Measurements from ENCODE around the gene KITLG. TPM values are rescaled to one million over a fixed set of nuclear protein-coding genes. Genes with fewer than 3 reads are reported as not detected.

KITLG gene
- total RNA-seq, 2 donors from 2014 or later: 32.8 to 37.1 TPM

GRCh38 chr12:88529531-88530488, 50.5 kb downstream of the KITLG start:
- TF ChIP-seq CTCF (IDR thresholded peaks at IDR 0.05): no peak
- H3K9me3 ChIP-seq: no peaks in the 10 kb centered on the region
- peaks cover 3% of the 10 kb centered on the region for H3K36me3 ChIP-seq
- no peak overlapping the region for H3K27ac ChIP-seq
- no peak overlapping the region for H3K4me3 ChIP-seq
- H3K27me3 ChIP-seq: no peaks in the 10 kb centered on the region
- DNase-seq: peak; percentile 33
- no peaks in the 10 kb centered on the region for H3K4me1 ChIP-seq
- no peak overlapping the region for H3K9ac ChIP-seq (ENCODE audit: low read depth in 2 of 2, low read length in 2 of 2)
- intact Hi-C loops (cut with DNase I): no loop called here

DNA sequence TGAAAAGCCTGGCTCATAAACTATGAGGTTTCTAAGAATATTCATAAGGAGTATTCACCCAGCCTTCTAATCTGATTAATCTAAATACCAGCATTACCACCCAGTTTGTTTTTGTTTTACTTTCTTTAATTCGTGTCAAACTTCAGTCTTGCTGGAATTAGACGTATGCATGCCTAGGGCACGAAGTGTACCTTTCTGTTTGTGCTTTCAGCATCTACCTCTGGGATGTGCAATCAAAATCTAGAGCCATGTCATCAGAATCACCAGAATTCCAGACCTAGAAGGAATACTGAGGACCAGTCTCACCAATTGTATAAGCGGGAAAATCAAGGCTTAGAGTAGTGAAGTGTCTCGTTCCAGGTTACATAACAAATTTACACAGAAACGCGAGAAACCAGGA, 57.3 kb downstream of the KITLG start:
- intact Hi-C loops (cut with DNase I): no loop called here
- TF ChIP-seq CTCF (IDR thresholded peaks at IDR 0.05): no peak
- no peaks in the 10 kb centered on the region for H3K9me3 ChIP-seq
- no peaks in the 10 kb centered on the region for H3K4me1 ChIP-seq
- no peaks in the 10 kb centered on the region for H3K27me3 ChIP-seq
- no peak overlapping the region for H3K27ac ChIP-seq
- H3K36me3 ChIP-seq: no peaks in the 10 kb centered on the region
- no peak for DNase-seq
- no peak overlapping the region for H3K4me3 ChIP-seq
- H3K9ac ChIP-seq (ENCODE audit: low read depth in 2 of 2, low read length in 2 of 2): no peak overlapping the region

- Histone ChIP-seq H3K4me3 (no peak overlapping the region), H3K27ac (no peak overlapping the region)
These were observed 59.8 kb downstream of the KITLG start for GRCh38 chr12:88520436-88520820.

DNA sequence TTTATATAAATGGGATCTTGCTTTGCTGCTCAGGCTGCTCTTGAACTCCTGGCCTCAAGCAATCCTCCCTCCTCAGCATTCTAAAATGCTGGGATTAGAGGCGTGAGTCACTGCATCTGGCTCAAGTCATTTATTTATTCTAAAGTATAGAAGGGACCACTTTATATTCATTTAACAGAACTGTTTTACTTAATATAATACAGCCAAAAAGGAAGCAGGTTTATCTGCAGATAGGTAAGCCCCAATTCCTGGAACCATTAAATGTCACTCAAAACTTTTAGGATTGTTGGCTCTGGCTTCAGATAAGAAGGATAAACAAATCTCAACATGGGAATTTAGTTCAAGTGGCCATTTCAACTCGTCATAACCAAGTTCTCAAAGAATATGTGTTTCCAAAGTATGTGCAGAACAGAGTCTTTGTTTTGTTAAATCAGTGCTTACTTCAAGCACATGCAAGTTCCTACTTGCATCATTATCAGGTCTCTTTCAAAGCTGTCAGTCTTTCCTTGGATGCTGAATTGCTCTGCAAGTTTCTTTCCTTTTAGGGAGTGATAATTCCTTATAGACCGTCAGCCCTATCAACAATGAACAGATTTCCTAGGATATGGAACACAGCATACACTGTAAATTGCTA, 60.4 kb downstream of the KITLG start:
- no peak overlapping the region for H3K27ac ChIP-seq
- no peaks in the 10 kb centered on the region for H3K27me3 ChIP-seq
- intact Hi-C loops (cut with DNase I): no loop called here
- H3K4me3 ChIP-seq: no peak overlapping the region
- no peak for DNase-seq
- no peaks in the 10 kb centered on the region for H3K4me1 ChIP-seq
- no peaks in the 10 kb centered on the region for H3K36me3 ChIP-seq
- H3K9ac ChIP-seq (ENCODE audit: low read depth in 2 of 2, low read length in 2 of 2): no peak overlapping the region
- no peaks in the 10 kb centered on the region for H3K9me3 ChIP-seq
- TF ChIP-seq CTCF (IDR thresholded peaks at IDR 0.05): no peak

More at GRCh38 chr12:88520436-88520820, 59.8 kb downstream of the KITLG start:
- Histone ChIP-seq H3K9me3 (no peaks in the 10 kb centered on the region), H3K4me1 (no peaks in the 10 kb centered on the region), H3K36me3 (no peaks in the 10 kb centered on the region), H3K27me3 (no peaks in the 10 kb centered on the region), H3K9ac (ENCODE audit: low read depth in 2 of 2, low read length in 2 of 2) (no peak overlapping the region)
- DNase-seq: no peak
- intact Hi-C loops (cut with DNase I): no loop called here
- TF ChIP-seq CTCF (IDR thresholded peaks at IDR 0.05): no peak

DNA sequence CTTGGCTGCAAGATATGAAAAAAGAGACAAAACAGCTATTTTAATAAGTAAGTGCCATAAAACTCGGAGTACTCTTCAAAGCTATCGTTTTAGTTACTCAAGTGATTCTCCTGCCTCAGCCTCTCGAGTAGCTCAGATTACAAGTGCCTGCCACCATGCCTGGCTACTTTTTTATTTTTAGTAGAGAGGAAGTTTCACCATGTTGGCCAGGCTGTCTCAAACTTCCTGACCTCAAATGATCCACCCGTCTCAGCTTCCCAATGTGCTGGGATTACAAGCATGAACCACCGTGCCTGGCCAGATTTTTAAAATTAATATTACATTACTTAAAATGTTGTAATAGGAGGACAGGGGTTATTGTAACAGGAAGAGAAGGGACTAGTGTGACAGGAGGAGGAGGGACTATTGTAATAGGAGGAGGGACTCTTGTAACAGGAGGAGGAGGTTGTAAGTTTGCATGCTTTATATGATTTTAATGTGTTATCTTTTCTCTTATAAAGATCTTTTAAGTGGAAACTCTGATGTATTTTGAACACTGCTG, 61.3 kb downstream of the KITLG start:
- intact Hi-C loops (cut with DNase I): no loop called here
- H3K36me3 ChIP-seq: no peaks in the 10 kb centered on the region
- no peaks in the 10 kb centered on the region for H3K4me1 ChIP-seq
- TF ChIP-seq CTCF (IDR thresholded peaks at IDR 0.05): no peak
- H3K4me3 ChIP-seq: no peak overlapping the region
- H3K27ac ChIP-seq: no peak overlapping the region
- H3K27me3 ChIP-seq: no peaks in the 10 kb centered on the region
- no peak overlapping the region for H3K9ac ChIP-seq (ENCODE audit: low read depth in 2 of 2, low read length in 2 of 2)
- no peak for DNase-seq
- no peaks in the 10 kb centered on the region for H3K9me3 ChIP-seq
